ENCODE results near the gene RBP3.
"Not testable (repeated sequence)": the region's sequence is repeated elsewhere in the genome, so short reads cannot be mapped to it uniquely, and the experiment has no call there.

The RBP3 gene

DNA sequence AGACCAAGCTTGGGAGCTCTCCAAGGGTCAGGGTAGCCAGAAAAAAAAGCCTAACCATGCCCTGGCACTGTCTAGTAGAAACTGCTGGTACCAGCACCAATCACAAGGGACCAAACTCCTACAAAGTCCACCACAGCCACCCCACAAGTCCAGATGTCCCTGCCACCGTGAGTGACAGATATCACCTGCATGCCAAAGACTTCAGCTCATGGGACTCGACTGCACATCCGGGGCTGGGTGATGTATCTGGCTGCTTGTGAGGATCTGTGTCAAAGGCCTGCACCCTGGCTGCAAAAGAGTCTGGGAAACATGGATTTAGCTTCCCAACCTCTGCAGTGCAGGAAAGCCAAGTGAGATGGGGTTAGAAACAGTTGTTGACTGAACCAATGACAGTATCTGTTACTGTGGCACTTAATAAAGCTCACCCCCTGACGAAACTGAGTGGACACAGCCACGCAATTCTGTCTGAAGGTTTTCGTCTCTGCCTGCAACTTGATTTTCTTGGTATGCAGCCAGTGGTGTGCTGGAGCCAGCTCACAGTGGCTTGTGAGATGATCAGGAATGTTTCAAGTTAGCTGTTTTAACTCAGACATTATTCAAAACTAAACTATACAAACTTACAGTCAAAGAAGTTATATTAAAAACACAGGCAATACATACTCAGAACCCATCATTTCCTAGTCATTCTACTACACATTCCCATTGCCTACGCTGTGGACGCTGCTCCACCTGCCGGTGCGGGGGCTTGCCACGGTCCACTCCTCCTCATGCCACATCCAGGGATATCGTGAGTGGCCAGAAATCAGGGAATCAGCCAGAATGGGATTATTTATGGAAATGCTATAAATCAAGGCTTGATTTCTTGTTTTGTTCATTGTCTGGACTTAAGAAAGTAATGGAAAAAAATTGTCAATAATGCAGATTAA, 26.7 kb downstream of the RBP3 start:
- DNase-seq (ENCODE audit: low spot score): no peak

- DNase-seq (ENCODE audit: low spot score): no peak
Measured at GRCh38 chr10:47376522-47377220, 28.5 kb downstream of the RBP3 start.

GRCh38 chr10:47378183-47378510, 30.0 kb downstream of the RBP3 start:
- peak; percentile 20 for DNase-seq (ENCODE audit: low spot score)

- DNase-seq (ENCODE audit: low spot score): peak; percentile 23
Measured at GRCh38 chr10:47378606-47379444, 30.7 kb downstream of the RBP3 start.

- no peak for DNase-seq (ENCODE audit: low spot score)
Measured at GRCh38 chr10:47379445-47379785, 31.3 kb downstream of the RBP3 start.

DNA sequence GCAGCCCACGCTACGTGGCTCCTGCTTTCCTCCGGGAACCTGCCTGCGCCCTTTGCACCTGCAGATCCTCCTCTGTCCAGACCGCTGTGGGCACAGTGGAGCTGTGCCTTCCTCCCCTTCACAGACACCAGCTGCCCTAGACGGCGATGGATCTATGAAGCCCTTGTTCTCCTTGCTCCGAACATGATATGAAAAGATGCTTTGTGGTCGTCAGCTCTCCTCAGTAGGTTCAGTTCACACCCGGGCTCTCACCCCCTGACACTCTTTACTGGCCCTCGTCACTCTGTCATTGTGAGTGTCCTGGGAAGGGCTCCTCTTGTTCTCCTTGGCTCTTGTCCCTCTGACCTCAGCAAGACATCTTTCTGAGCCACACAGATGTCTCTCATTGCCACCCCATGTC, 31.7 kb downstream of the RBP3 start:
- DNase-seq (ENCODE audit: low spot score): peak; percentile 92

GRCh38 chr10:47380341-47381102, 32.4 kb downstream of the RBP3 start:
- DNase-seq (ENCODE audit: low spot score): no peak

GRCh38 chr10:47381103-47381395, 32.9 kb downstream of the RBP3 start:
- peak; percentile 16 for DNase-seq (ENCODE audit: low spot score)

- peak; percentile 79 for DNase-seq (ENCODE audit: low spot score)
Measured at GRCh38 chr10:47381427-47382379, 33.5 kb downstream of the RBP3 start.

GRCh38 chr10:47383261-47384147, 35.3 kb downstream of the RBP3 start:
- peak; percentile 33 for DNase-seq (ENCODE audit: low spot score)

DNA sequence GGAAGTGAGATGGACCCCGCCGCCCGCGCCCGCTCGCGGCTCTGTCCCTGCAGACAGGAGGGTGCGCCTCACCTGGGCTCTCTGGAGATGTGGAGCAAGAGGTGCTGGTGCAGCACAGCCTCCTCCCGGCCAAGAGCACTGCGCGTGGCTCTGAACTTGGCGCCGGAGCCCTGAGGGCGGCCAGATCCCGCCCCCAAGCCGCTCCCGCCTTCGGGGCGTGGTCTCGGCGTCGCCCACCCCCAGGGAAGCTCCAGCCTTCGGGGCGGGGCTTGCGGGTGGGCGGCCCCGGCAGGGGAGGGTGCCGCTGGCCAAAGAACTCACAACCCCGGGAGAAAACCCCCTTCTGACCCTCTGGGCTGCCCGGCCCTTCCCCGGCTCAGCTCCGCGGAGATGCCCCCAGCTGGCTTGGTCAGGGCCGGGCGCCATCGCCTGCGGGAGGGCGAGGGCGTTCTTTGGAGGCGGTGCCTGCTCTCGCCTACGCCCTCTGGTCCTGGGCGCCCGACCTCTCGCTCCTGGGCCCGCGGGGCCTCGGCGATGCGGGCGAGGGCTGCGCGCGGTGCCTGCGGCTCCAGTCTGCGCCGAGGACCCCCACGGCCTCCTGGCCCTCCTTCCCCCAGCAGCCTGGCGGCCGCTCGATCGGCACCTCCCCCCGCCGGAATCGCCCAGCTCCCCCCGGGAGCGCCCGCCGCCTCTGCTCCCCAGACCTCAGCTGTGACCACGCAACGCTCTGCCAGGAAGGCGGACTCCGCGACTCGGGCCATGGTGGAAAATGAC, 36.2 kb downstream of the RBP3 start, which contains the start of gene ZNF488:
Gene ZNF488, minus strand, starts transcription at position 146 of the 774 bp plus-strand sequence. CDS start 15,464 bp downstream, outside the sequence.
- peak; percentile 93 for DNase-seq (ENCODE audit: low spot score)

GRCh38 chr10:47386104-47386503, 37.9 kb downstream of the RBP3 start:
- not testable (repeated sequence) for DNase-seq (ENCODE audit: low spot score)

DNA sequence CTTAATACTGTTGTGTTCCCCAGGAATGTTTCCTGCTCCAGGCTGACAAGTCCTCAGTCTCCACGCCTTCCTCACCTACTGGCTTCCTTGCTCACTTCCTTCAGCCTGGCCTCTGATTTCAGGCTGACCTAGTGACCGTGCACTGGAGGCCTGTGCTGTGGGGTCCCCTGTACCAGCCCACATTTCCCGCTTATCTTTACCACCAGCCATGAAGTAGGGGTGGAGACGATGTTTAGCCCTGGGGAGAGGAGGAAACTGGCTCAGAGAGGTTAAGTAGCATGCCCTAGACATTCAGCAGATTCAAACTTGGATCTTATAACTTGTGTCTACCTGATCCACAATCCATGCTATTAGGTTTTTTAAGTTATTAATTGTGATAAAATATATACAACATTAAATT, 40.7 kb downstream of the RBP3 start:
- no peak for DNase-seq (ENCODE audit: low spot score)

DNA sequence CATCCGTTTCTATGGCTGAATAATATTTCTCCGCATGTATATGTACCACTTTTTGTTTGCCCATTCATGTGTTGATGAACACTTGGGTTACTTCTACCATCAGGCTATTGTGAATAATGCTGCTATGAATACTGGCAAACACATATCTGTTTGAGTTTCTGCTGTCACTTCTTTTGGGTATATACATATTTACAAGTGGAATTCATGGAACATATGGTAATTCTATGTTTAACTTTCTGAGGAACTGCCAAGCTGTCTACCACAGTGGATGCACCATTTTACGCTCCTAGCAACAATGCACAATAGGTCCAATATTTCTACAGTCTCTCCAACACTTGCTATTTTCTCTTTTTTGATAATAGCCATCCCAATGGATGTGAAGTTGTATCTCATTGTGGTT, 41.5 kb downstream of the RBP3 start:
- DNase-seq (ENCODE audit: low spot score): no peak

DNA sequence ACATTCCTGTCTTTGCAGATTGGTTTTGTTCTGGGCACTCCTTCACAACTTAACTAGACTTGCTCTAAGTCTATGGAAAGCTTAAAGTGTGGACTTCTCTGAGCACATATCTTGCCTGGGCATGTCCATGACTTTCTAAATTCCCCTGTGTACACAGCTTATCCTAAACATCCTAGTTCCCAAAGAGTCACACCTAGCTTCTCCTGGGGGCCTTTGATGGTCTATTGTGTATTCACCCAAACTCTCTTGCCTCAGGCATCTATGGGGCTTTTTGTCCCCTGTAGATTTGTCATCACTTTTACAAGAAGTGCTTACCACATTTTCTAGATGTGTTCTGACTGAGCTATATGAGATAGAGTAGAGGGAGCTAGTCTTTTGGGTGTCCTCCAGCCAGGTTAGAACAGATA, 48.2 kb downstream of the RBP3 start:
- no peak for DNase-seq (ENCODE audit: low spot score)

DNA sequence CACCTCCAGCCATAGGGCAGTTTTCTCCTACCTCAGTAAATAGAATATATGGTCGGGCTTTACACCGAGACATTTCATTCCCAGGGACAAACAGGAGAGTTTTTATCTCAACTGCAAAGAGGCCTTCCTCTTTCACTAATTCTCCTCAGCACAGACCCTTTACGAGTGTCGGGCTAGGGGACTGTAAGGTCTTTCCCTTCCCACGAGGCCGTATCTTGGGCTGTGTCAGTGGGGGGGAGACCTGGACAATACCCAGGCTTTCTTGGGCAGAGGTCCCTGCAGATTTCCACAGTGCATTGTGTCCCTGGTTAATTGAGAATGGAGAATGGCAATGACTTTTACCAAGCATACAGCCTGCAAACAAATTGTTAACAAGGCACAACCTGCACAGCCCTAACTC, 49.1 kb downstream of the RBP3 start:
- no peak for DNase-seq (ENCODE audit: low spot score)

- DNase-seq (ENCODE audit: low spot score): no peak
Measured at GRCh38 chr10:47400251-47400650, 52.1 kb downstream of the RBP3 start.

DNA sequence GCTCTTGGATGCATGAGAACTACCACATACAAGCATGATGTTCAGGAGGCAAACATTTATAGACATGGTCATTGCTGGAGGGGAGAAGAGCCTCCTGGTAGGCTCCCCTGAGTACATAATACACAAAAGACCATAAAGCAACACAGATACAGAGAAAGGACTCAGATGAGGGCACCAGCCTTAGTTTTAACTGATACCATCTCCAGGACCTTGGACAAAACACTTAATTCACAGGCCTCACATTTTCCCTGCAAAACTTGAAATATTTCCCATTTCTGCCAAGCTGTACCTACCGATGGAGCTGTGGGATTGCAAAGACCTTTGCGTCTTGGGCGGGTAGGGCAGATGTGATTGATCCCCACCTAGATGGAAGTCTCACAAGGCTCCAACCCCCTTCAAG, 52.6 kb downstream of the RBP3 start:
- DNase-seq (ENCODE audit: low spot score): no peak

DNA sequence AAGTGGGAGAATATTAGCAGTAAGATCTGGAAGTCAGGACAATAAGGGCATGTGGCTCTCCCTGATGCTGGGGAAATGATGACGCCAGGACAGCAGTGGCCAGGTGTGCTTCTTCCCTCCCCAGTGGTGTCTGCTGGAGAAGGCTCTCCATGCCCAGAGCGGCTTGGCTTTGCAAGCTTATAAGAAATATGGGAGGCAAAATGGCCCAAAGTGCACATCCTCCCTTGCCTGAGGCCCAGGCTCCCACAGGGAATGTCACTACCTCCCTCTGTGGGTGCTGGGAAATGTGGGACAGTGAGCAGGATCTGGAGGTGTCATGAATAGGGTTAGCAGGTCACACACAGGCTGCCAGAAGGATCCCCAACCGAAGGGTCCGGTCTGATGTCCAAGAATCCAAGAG, 53.0 kb downstream of the RBP3 start:
- no peak for DNase-seq (ENCODE audit: low spot score)

All from globus pallidus (tissue), 1 donor.